Embryonic facial prominence (tissue), 1 donor: ENCODE results near the gene RFNG.

ENCODE experiments used
- DNase-seq: peaks from one replicate; pipeline ENCODE4 v3.0.0-alpha.2; 2016; ENCODE audit errors: extremely low spot score

Gene RFNG

GRCh38 chr17:81999976-82000802 lies 51.4 kb downstream of the RFNG start:
- no peak for DNase-seq

GRCh38 chr17:81999587-81999975 lies 52.0 kb downstream of the RFNG start:
- DNase-seq = no peak

- DNase-seq = no peak
Measured at GRCh38 chr17:81998691-81999438, 52.7 kb downstream of the RFNG start.

- DNase-seq = no peak
Measured at GRCh38 chr17:81998212-81998611, 53.4 kb downstream of the RFNG start.
